Endothelial cell of umbilical vein (primary cell): ENCODE measurements around the gene CCDC197. TPM values are rescaled to one million over a fixed set of nuclear protein-coding genes. Genes with fewer than 3 reads are reported as not detected.

Experiments used
- BruUV-seq: library from RNA; stranded (reverse); fragments of 400-500 nt; replicated peaks from 2 replicates; lab custom pipeline; 2021; lab: Mats Ljungman, UMichigan
- CTCF ChIA-PET: fragments of 300-600, 350-600 bp; sonication (Branson Sonifier 250); formaldehyde crosslinking; loops from one replicate; lab custom pipeline; 2021; ENCODE audit warnings: antibody characterized with exemption, inconsistent platforms; lab: Charles Lee
- POLR2A ChIA-PET: fragments of 300-600, 350-600 bp; sonication (Branson Sonifier 250); formaldehyde crosslinking; loops from one replicate; lab custom pipeline; 2021; ENCODE audit warnings: antibody characterized with exemption, inconsistent platforms; lab: Charles Lee
- DNase-seq: peaks from one replicate; pipeline ENCODE4 v3.0.0-alpha.2; 2011; ENCODE audit warnings: low read depth, low spot score
- FAIRE-seq: peaks from 2 replicates; lab custom pipeline; 2011; peaks lifted over from hg19 to GRCh38; lab: Jason Lieb, UNC
- H2AFZ ChIP-seq: 2 replicates; pipeline ENCODE4 v1.6.0; 2012; ENCODE audit warnings: low read depth, low read length, control low read depth, inconsistent platforms
- H3K27ac ChIP-seq: 2 replicates; pipeline ENCODE4 v1.5.1; 2011; ENCODE audit warnings: low read depth, mild to moderate bottlenecking, control low read depth, low read length, moderate library complexity; ENCODE audit not compliant: insufficient read depth
- H3K27me3 ChIP-seq, 2 experiments: 2 replicates each; pipeline versions ENCODE4 v1.6.0 to v1.6.1; 2011; ENCODE audit warnings: low read length in 2 of 2, mixed read lengths in 1 of 2; ENCODE audit not compliant: control insufficient read depth in 2 of 2, insufficient read depth in 2 of 2
- H3K36me3 ChIP-seq, 2 experiments: 2 replicates in 1 of 2; 3 replicates in 1 of 2; pipeline ENCODE4 v1.5.1; 2011; ENCODE audit warnings: low read length in 2 of 2, mild to moderate bottlenecking in 1 of 2, moderate library complexity in 1 of 2; ENCODE audit not compliant: control insufficient read depth in 2 of 2, insufficient read depth in 2 of 2; ENCODE audit errors: extremely low read depth in 1 of 2
- H3K4me1 ChIP-seq: 3 replicates; pipeline ENCODE4 v1.5.1; 2011; ENCODE audit warnings: mild to moderate bottlenecking, low read length; ENCODE audit not compliant: control insufficient read depth, insufficient read depth; ENCODE audit errors: extremely low read depth
- H3K4me2 ChIP-seq: 2 replicates; pipeline ENCODE4 v1.6.1; 2011; ENCODE audit warnings: low read length, control low read depth, mixed read lengths; ENCODE audit not compliant: insufficient read depth
- H3K4me3 ChIP-seq, 3 experiments: fragments of 200-600 bp in 1 of 3; sonication (generic), shearing (Covaris generic) in 1 of 3; replicated peaks in 1 of 3; 2 replicates each; pipeline ENCODE4 v1.5.1; 2011 to 2016; ENCODE audit warnings: control low read depth in 3 of 3, low read length in 3 of 3, mild to moderate bottlenecking in 2 of 3, inconsistent platforms in 1 of 3, low read depth in 1 of 3, moderate library complexity in 1 of 3; ENCODE audit not compliant: insufficient read depth in 1 of 3
- H3K79me2 ChIP-seq: 2 replicates; pipeline ENCODE4 v1.6.0; 2012; ENCODE audit warnings: low read length, inconsistent platforms; ENCODE audit not compliant: control insufficient read depth, insufficient read depth
- H3K9ac ChIP-seq: replicated peaks from 2 replicates; pipeline ENCODE3; 2011; ENCODE audit warnings: low read length, control low read depth; ENCODE audit not compliant: insufficient read depth; ENCODE audit errors: extremely low read depth
- H3K9me1 ChIP-seq: replicated peaks from 3 replicates; pipeline ENCODE4 v1.6.0; 2011; ENCODE audit warnings: mild to moderate bottlenecking, low read length; ENCODE audit not compliant: control insufficient read depth, insufficient read depth; ENCODE audit errors: extremely low read depth
- H3K9me3 ChIP-seq: replicated peaks from 2 replicates; pipeline ENCODE4 v1.5.1; 2012; ENCODE audit warnings: low read length, inconsistent platforms; ENCODE audit not compliant: control insufficient read depth, insufficient read depth
- H4K20me1 ChIP-seq: replicated peaks from 2 replicates; pipeline ENCODE3; 2011; ENCODE audit warnings: mild to moderate bottlenecking, low read length; ENCODE audit not compliant: control insufficient read depth, insufficient read depth; ENCODE audit errors: extremely low read depth
- CTCF ChIP-seq, 2 donors: IDR thresholded peaks; 1 replicate in 1 of 2; 2 replicates in 1 of 2; pipeline ENCODE4 v1.5.1; 2011; ENCODE audit warnings: low read length in 2 of 2, mild to moderate bottlenecking in 2 of 2, moderate library complexity in 2 of 2, control low read depth in 1 of 2, inconsistent platforms in 1 of 2, low read depth in 1 of 2; ENCODE audit not compliant: insufficient read depth in 1 of 2; ENCODE audit errors: extremely low read depth in 1 of 2
- EZH2 ChIP-seq: IDR thresholded peaks from 2 replicates; pipeline ENCODE4 v1.6.1; 2012; ENCODE audit warnings: borderline replicate concordance, low read depth, mild to moderate bottlenecking, moderate library complexity, low read length, inconsistent platforms; ENCODE audit not compliant: severe bottlenecking
- FOS ChIP-seq: IDR thresholded peaks from 2 replicates; pipeline ENCODE4 v1.6.1; 2011; ENCODE audit warnings: mild to moderate bottlenecking, low read length, moderate library complexity, borderline replicate concordance; ENCODE audit not compliant: insufficient read depth
- MYC ChIP-seq: IDR thresholded peaks from one replicate; pipeline ENCODE4 v1.6.1; 2011; ENCODE audit warnings: mild to moderate bottlenecking, low read depth, low read length
- POLR2A ChIP-seq: IDR thresholded peaks from 2 replicates; pipeline ENCODE4 v1.6.1; 2012; ENCODE audit warnings: low read depth, mild to moderate bottlenecking, control low read depth, low read length
- POLR2AphosphoS5 ChIP-seq: IDR thresholded peaks from 2 replicates; pipeline ENCODE4 v1.6.1; 2012; ENCODE audit warnings: low read depth, mild to moderate bottlenecking, control low read depth, low read length, moderate library complexity; ENCODE audit not compliant: insufficient read depth
- dilution Hi-C: fragments of 300-500 bp; cut with MboI; formaldehyde crosslinking; loops from one replicate; pipeline ENCODE4 v1.15.0; 2019; ENCODE audit warnings: low sequenced_read_pairs; ENCODE audit not compliant: extremely low pct_ligation_motif_present
- intact Hi-C: fragments of 100-400 bp; cut with micrococcal nuclease; formaldehyde crosslinking; loops from one replicate; pipeline ENCODE4 v1.10.0; 2022
- polyA plus RNA-seq, 4 experiments: library from polyadenylated mRNA; depleted of rRNA in 3 of 4; stranded (reverse) in 3 of 4; unstranded in 1 of 4; fragments of >200 nt; gene quantifications; 2 replicates each; pipeline versions ENCODE4 v1.2.1 to v1.2.3, GENCODE V29; 2011 to 2012; ENCODE audit warnings: missing spikeins in 1 of 4
- total RNA-seq: library from RNA; stranded (reverse); gene quantifications from 2 replicates; pipeline ENCODE4 v1.2.3, GENCODE V29; 2021

Gene CCDC197
- total and polyA plus RNA-seq, 2 donors (not counting 3 experiments of a cell fraction or from before 2014, with no cell fraction given): not detected

GRCh38 chr14:94027566-94028449 lies 30.7 kb downstream of the CCDC197 start:
- no peak for FAIRE-seq

More at GRCh38 chr14:94027566-94028449, 30.7 kb downstream of the CCDC197 start:
- Histone ChIP-seq H3K36me3 (no peaks in the 10 kb centered on the region), H3K4me3 (no peak overlapping the region), H3K9me3 (no peaks in the 10 kb centered on the region), H4K20me1 (no peaks in the 10 kb centered on the region), H3K4me1 (peaks cover 10% of the 10 kb centered on the region), H3K79me2 (no peaks in the 10 kb centered on the region), H3K27ac (no peak overlapping the region), H2AFZ (no peak overlapping the region), H3K9me1 (no peaks in the 10 kb centered on the region), H3K9ac (no peak overlapping the region), H3K4me2 (no peak overlapping the region), H3K27me3 (no peaks in the 10 kb centered on the region)
- BruUV-seq: no TSS peak
- dilution Hi-C loops: no loop called here
- no peak for TF ChIP-seq POLR2A
- TF ChIP-seq FOS: no peak
- TF ChIP-seq MYC: no peak
- no peak for TF ChIP-seq CTCF (IDR thresholded peaks at IDR 0.05; ENCODE audit: extremely low read depth in 1 of 2, insufficient read depth in 1 of 2, low read depth in 1 of 2, low read length in 2 of 2)
- no peak for TF ChIP-seq POLR2AphosphoS5
- no peak for TF ChIP-seq EZH2
- POLR2A ChIA-PET: no interaction called here
- intact Hi-C loops: loop anchor here (2.0 kb wide), 1 partner anchor 153 kb away; no protein-coding TSS in a partner anchor
- no peak for DNase-seq
- CTCF ChIA-PET: interaction anchor here (0.9 to 2.7 kb wide), 8 partner anchors 9 to 148 kb away, joined by 3 to 30 read pairs (median 10); partner anchors contain the start of gene IFI27L2
